Measurements from ENCODE around the gene USP44.

USP44 gene

GRCh38 chr12:95551913-95552516 lies 739 bp upstream of the USP44 start (continued):
- TF ChIP-seq, protein P1, sequence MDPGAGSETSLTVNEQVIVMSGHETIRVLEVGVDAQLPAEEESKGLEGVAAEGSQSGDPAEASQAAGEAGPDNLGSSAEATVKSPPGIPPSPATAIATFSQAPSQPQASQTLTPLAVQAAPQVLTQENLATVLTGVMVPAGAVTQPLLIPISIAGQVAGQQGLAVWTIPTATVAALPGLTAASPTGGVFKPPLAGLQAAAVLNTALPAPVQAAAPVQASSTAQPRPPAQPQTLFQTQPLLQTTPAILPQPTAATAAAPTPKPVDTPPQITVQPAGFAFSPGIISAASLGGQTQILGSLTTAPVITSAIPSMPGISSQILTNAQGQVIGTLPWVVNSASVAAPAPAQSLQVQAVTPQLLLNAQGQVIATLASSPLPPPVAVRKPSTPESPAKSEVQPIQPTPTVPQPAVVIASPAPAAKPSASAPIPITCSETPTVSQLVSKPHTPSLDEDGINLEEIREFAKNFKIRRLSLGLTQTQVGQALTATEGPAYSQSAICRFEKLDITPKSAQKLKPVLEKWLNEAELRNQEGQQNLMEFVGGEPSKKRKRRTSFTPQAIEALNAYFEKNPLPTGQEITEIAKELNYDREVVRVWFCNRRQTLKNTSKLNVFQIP (CRISPR knock-in tag; IDR thresholded peaks at IDR 0.05; ENCODE audit: borderline replicate concordance, low read depth) = no peak
- TF ChIP-seq ISL1 (CRISPR knock-in tag; IDR thresholded peaks at IDR 0.05) = no peak
- no peak for TF ChIP-seq CSDC2 (CRISPR knock-in tag; IDR thresholded peaks at IDR 0.05)
- no peak for TF ChIP-seq RARB (CRISPR knock-in tag; IDR thresholded peaks at IDR 0.05)
- TF ChIP-seq SNAI2 (CRISPR knock-in tag; IDR thresholded peaks at IDR 0.05) = no peak
- no peak for TF ChIP-seq ZNF565 (CRISPR knock-in tag; conservative IDR thresholded peaks at IDR 0.05; ENCODE audit: low read depth)
- no peak for TF ChIP-seq ZNF8 (CRISPR knock-in tag; IDR thresholded peaks at IDR 0.05)
- no peak for TF ChIP-seq ESRRG (CRISPR knock-in tag; IDR thresholded peaks at IDR 0.05)
- TF ChIP-seq ZNF70 (CRISPR knock-in tag; IDR thresholded peaks at IDR 0.05) = no peak
- TF ChIP-seq ZFP30 (CRISPR knock-in tag; IDR thresholded peaks at IDR 0.05) = no peak
- no peak for TF ChIP-seq PPARA (CRISPR knock-in tag; IDR thresholded peaks at IDR 0.05; ENCODE audit: borderline replicate concordance)

DNA sequence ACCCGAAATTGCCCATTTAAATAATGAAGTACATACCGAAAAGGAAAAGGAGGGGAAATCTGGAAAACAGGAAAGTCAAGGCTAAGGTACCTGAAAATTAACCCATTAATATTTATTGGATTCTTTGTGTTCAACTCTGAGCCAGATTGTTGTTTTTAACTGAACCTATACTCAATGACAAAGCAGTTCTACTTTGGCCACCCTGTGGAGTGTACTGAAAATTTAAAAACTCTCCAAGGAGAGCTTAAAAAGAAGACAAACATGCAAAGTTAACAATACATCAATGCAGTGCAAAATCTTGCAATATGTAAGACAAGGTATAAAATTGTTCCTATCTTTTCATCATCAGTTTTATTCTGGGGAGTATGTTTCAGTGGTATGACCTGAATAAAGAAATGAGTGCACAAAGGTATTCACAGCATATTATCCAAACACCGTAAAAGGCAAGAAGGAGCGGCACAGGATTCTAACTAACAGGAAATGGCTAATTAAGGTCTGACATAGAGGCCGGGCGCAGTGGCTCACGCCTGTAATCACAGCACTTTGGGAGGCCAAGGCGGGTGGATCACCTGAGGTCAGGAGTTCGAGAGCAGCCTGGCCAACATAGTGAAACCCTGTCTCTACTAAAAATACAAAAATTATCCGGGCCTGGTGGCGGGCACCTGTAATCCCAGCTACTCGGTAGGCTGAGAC lies 1.7 kb downstream of the USP44 start:
- no peak for ATAC-seq
- TF ChIP-seq ARNTL (CRISPR knock-in tag; IDR thresholded peaks at IDR 0.05; ENCODE audit: borderline replicate concordance, low read depth) (no peak), TSHZ2 (CRISPR knock-in tag; IDR thresholded peaks at IDR 0.05) (no peak), ZNF565 (CRISPR knock-in tag; conservative IDR thresholded peaks at IDR 0.05; ENCODE audit: low read depth) (no peak), TOX (CRISPR knock-in tag; IDR thresholded peaks at IDR 0.05; ENCODE audit: borderline replicate concordance) (no peak), TCF4 (CRISPR knock-in tag; IDR thresholded peaks at IDR 0.05; ENCODE audit: borderline replicate concordance) (no peak), ZNF8 (CRISPR knock-in tag; IDR thresholded peaks at IDR 0.05) (no peak), BACH2 (CRISPR knock-in tag; IDR thresholded peaks at IDR 0.05; ENCODE audit: borderline replicate concordance) (no peak), SNAI2 (CRISPR knock-in tag; IDR thresholded peaks at IDR 0.05) (no peak), GLIS3 (CRISPR knock-in tag; IDR thresholded peaks at IDR 0.05) (no peak)

DNA sequence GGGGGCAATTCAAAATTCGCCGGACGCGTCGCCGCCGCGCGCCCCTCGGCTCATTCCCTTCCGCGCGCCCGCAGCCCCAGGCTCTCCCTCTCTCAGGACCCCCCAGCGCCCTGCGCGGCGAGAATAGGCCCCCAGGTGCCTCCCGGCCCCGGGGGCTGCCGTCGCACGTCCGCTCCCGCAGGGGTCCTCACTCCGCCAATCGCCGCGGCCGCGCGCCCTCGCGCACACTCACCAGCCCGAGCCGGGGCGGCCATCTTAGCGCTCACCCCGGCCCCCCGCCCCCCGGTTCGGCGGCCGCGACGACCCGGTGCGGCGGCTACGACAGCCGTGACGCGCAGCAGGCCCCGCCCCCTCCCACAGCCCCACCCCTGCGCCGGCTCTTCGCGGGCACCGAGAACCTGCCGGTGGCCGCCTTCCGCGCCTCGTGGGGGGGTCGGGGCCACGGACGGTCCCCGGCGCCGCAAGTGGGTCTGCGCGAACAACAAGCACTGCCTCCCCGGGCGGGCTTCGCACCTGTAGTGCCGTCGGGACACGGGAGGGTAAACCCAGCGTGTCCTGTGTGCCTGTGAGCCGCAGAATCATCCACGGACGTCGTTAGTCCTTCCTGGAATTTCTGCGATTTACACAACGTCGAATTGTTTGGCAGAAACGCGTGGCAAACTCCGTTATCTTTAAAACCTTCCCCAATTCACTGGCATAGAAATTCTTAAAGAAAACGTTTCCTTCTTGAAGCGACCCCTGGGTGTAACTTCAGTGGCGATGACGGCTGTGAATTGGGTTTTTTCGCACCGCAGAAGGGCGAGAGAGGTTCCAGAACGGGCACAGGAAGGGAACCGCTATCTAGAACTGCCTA lies 2.5 kb downstream of the USP44 start:
- no peak for TF ChIP-seq ZFP30 (CRISPR knock-in tag; IDR thresholded peaks at IDR 0.05)
- TF ChIP-seq ZFP3 (CRISPR knock-in tag; IDR thresholded peaks at IDR 0.05) = no peak
- TF ChIP-seq, protein P2, sequence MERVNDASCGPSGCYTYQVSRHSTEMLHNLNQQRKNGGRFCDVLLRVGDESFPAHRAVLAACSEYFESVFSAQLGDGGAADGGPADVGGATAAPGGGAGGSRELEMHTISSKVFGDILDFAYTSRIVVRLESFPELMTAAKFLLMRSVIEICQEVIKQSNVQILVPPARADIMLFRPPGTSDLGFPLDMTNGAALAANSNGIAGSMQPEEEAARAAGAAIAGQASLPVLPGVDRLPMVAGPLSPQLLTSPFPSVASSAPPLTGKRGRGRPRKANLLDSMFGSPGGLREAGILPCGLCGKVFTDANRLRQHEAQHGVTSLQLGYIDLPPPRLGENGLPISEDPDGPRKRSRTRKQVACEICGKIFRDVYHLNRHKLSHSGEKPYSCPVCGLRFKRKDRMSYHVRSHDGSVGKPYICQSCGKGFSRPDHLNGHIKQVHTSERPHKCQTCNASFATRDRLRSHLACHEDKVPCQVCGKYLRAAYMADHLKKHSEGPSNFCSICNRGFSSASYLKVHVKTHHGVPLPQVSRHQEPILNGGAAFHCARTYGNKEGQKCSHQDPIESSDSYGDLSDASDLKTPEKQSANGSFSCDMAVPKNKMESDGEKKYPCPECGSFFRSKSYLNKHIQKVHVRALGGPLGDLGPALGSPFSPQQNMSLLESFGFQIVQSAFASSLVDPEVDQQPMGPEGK (CRISPR knock-in tag; IDR thresholded peaks at IDR 0.05; ENCODE audit: borderline replicate concordance) = no peak
- TF ChIP-seq ZNF565 (CRISPR knock-in tag; conservative IDR thresholded peaks at IDR 0.05; ENCODE audit: low read depth) = no peak
- TF ChIP-seq ZNF70 (CRISPR knock-in tag; IDR thresholded peaks at IDR 0.05) = no peak
- TF ChIP-seq ESRRG (CRISPR knock-in tag; IDR thresholded peaks at IDR 0.05) = no peak
- no peak for TF ChIP-seq ISL1 (CRISPR knock-in tag; IDR thresholded peaks at IDR 0.05)
- TF ChIP-seq, protein P3, sequence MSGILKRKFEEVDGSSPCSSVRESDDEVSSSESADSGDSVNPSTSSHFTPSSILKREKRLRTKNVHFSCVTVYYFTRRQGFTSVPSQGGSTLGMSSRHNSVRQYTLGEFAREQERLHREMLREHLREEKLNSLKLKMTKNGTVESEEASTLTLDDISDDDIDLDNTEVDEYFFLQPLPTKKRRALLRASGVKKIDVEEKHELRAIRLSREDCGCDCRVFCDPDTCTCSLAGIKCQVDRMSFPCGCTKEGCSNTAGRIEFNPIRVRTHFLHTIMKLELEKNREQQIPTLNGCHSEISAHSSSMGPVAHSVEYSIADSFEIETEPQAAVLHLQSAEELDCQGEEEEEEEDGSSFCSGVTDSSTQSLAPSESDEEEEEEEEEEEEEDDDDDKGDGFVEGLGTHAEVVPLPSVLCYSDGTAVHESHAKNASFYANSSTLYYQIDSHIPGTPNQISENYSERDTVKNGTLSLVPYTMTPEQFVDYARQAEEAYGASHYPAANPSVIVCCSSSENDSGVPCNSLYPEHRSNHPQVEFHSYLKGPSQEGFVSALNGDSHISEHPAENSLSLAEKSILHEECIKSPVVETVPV (CRISPR knock-in tag; IDR thresholded peaks at IDR 0.05) = no peak
- peak; percentile 84 for ATAC-seq

All from SK-N-SH treated with all-trans-retinoic acid at 6 μM for 48 hours (cell line).